ENCODE data around the gene NCSTN.

NCSTN gene

GRCh38 chr1:160406131-160406968 lies 63.2 kb downstream of the NCSTN start:
- DNase-seq (ENCODE audit: low read depth): no peak

GRCh38 chr1:160407839-160408801 lies 64.9 kb downstream of the NCSTN start:
- DNase-seq (ENCODE audit: low read depth): no peak
